GM19023 (cell line): ENCODE data around the gene SMTNL2.
"Not testable (repeated sequence)": the region's sequence is repeated elsewhere in the genome, so short reads cannot be mapped to it uniquely, and the experiment has no call there.

Source experiments
- ATAC-seq: cut with Tn5 transposase; IDR thresholded peaks from one replicate; pipeline ENCODE4 v1.9.1; 2021; ENCODE audit warnings: mild to moderate bottlenecking, moderate library complexity; ENCODE audit not compliant: unreplicated experiment

SMTNL2 gene

DNA sequence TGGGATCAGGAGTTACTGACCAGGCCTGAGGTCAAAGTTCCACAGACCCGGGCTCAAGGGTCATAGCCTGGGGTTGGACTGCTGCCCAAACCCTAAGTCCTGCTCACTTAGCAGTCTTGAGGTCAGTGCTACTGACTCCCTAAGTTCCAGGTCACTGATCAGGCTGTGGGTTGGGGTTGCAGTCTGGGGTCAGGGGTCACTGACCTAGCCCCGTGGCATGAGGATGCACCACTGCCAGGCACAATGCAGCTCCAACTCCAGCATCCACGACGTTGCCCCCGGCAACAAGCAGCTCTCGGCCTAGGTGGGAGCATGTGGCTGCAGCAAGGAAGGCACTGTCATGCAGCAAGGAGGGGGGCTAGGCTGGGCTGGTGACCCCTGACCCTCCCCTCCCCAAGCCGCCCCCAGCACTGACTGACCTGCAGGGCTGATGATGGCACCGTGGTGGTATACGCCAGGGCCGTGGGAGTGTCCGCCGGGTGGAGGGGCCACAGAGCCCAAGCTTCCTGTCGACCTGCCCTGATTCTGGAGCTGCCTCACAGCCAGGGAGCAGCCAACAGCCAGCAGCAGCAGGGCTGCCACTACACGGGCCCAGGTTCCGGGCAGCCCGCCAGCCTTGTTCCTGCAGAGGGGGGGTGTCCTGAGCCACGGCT lies 25.1 kb upstream of the SMTNL2 start:
- no peak for ATAC-seq

DNA sequence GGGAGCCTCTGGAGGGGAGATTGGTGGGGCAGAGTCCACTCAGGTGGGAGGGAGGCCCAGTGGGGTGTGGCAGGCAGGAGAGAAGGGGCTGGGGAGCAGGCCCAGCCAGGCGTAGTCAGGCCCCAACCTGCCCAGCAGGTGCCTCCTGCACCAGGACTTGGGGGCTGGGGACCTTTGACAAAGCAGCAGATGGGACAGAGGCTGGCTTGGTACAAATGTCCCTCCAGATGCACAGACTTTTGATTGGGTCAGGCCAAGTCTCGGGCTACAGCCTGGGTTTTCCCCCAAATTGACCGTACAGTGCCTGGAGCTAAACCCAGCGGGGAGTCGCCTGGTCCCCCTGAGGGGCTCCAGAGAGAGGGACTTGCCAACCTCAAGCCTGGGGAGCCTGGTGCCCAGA lies 24.4 kb upstream of the SMTNL2 start:
- no peak for ATAC-seq

DNA sequence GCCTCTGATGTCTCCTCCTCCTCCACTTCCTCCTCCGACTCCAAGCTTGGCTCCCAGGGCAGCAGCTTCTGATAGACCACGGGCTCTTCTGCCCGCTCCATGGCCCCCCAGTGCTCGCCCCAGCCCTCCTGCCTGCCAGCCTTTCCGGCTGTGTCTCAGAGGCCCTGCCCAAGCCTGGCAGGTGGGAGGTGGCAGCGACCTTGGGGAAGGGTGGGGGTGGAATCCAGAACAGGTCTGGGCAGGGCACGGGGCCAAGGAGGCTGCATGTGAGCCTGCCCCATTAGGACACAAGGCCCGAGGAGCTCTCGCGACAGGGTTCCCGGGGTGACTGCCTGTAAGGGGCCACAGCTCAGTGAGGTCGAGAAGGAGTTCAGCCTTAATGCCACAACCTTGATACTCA lies 23.9 kb upstream of the SMTNL2 start, which contains the start of gene GGT6:
TSS of gene GGT6 (minus strand) at position 157 of the 400 bp plus-strand sequence. CDS start at position 101, 56 bp downstream.
- ATAC-seq = no peak

DNA sequence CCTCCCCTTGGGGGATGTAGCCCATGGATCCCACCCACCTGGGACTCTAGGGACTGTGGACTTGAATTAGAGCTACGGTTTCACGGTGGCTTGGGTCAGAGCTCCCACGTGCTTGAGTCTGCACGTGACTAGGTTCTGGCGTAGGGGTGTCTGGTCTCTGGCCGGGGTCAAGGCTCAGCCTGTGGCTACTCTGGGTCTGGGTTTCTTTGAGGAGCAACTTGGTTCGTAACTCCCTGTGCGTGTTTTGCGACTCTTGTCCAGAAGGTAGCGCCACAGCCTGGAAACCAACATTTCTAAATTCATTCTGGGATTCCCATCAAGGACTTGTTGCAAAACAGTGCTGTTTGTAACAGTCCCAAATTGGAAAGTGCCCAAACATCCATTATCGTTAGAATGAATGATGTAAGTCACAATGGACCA lies 23.5 kb upstream of the SMTNL2 start:
- no peak for ATAC-seq

DNA sequence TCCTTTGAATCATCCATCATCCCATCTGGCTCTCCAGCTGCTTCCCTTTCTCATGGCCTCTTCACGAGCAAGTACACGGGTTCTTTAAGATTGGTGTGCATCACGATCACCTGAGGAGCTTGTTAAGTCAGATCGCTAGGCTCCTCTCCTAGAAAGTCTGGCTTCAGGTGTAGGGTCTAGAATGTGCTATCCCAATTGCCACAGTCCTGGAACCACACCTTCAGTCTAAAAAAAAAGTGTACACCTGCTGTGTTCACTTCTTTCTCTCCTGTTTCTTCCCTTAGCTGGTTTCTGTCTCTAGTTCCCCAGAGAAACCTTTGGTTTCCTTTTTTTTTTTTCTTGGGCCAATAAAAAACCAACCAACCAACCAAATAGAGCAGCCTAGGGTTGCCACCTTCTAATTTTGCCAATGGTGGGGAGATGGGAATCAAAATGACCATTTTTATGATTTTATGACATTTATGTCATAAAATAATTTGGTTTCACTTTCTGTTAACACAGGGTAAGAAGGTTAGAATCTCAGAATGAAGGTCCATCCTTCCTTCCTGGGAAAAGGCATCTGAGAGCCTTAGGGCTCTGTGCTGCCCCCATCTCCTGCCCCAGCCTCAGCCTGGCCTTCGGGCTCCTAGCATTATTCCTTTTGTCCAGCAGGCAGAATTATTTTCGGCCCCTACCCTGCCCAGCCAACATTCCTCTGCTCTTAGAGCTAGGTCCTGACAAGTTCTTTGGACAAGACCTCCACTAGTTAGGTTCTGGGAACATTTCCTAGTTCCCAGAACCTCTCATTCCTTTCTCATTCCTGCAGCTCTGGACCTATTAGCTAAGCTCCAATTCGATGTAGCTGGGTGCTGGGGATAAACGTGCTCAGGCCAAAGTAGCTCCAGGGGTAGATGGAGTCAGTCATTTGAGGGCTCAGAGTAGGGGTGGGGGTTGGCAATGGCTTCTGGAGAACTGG lies 22.0 kb upstream of the SMTNL2 start:
- no peak for ATAC-seq

DNA sequence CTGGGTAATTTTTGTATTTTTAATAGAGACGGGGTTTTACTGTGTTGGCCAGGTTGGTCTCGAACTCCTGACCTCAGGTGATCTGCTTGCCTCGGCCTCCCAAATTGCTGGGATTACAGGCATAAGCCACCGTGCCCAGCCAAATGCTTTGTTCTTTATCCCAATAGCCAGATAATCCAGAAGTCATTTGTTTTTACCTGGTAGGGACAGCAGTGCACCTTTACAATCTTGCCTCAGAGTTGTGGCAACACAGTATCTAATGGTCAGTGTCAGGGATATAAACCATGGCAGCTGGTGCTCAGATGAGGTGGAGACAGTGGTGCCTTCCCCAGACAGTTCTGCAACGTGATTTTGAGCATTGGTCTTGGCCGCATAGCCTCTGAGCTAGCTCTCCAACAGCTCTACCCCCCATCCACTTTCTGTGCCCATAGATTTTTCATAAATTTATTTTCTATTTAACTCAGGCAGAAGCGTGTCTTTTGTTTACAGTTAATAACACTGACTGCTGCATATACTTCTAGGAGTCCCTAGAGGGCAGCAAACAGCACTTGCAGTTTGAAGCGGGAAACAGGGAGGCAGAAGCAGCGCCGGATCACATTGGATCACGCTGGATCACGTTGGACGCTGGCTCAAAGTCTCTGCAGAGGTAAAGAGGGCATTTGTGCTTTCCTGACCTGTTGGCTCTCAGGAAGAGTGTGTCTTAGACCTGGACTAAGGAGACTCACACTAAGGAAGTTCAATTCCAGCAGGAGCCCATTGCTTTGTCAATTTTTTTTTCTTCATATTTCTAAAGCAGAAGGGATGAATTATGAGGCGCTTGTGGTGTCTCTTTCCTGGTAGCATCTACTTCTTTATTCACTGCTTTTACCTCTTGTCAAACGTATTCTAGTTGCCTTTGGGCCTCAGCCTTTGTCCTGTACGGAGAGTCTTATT lies 18.9 kb upstream of the SMTNL2 start:
- ATAC-seq = no peak

DNA sequence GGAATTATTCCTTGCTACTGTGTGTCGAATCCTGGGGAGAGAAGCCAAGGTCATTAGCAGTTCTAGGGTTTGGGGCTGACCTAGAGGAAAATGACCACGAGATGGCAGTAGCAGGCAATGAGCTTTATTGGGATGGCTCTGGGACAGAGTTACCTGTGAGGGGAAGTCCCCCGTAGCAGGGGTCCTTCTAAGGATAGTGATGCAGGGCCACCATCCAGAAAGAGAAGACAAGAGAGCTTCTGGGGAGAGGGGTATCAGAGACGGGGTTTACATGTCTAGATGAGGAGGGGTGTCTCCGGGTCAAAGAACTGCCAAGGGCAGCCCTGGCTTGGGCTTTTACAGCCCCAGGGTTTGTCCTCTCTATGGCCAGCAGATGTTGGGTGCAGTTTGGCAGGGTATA lies 17.5 kb upstream of the SMTNL2 start:
- no peak for ATAC-seq

DNA sequence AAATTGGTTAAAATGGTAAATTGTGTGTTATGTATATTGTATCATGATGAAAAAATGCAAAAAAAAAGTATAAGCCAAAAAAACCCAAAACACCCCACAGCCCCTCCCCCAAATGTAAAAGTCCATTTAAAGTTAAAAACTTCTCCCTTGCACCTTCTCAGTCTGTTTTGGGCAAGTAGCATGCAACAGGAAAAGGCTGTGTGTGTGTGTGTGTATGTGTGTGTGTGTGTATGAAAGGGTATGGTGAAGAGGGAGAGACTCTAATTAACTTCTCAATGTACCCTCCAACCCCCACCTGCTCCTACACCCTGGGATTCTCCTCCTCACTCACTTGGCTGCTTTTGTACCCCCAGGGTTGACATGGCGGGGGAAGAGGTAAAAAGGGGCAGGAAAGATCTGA lies 14.7 kb upstream of the SMTNL2 start:
- ATAC-seq = no peak

DNA sequence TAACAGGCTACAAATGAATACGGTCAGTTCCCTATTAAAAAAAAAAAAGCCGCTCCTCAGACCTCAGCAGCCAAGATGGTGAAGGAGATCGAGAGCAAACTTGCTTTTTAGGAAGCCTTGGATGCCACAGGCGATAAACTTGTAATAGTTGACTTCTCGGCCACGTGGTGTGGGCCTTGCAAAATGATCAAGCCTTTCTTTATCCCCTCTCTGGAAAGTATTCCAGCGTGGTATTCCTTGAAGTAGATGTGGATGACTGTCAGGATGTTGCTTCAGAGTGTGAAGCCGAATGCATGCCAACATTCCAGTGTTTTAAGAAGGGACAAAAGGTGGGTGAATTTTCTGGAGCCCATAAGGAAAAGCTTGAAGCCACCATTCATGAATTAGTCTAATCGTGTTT lies 12.2 kb upstream of the SMTNL2 start:
- ATAC-seq = no peak

DNA sequence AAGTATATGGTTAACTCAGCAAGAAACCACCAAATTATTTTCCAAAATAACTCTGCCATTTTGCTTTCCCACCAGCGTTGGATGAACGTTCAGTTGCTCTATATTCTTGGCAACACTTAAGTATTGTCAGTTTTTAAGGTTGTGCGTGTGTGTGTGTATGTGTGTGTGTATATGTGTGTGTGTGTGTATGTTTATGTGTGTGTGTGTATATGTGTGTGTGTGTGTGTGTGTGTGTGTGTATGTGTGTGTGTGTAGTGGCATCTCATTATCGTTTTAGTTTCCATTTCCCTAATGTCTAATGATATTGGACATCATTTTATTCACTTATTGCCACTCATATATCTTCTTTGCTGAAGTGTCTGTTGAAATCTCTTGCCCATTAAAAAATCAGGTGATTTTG lies 11.2 kb upstream of the SMTNL2 start:
- ATAC-seq = no peak

DNA sequence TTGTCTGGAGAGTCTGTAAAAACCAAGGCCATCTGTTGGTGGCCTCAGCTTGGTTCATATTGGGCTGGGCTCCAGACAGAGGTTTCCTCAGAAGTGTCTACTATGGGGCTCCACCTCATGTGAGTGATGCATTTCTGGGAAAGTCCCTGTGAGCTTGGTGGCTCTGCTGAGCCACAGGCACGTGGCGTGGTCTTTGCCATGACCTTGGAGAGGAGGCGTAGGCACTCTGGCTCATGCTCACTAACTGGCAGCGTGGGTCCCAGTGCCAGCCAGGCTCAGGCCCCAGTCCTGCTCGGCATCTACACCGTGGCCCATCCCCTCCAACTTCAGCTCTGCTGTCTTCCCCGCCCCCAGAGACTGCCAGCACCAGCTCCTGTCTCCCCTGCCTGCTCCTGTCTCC lies 10.7 kb upstream of the SMTNL2 start:
- ATAC-seq = no peak

DNA sequence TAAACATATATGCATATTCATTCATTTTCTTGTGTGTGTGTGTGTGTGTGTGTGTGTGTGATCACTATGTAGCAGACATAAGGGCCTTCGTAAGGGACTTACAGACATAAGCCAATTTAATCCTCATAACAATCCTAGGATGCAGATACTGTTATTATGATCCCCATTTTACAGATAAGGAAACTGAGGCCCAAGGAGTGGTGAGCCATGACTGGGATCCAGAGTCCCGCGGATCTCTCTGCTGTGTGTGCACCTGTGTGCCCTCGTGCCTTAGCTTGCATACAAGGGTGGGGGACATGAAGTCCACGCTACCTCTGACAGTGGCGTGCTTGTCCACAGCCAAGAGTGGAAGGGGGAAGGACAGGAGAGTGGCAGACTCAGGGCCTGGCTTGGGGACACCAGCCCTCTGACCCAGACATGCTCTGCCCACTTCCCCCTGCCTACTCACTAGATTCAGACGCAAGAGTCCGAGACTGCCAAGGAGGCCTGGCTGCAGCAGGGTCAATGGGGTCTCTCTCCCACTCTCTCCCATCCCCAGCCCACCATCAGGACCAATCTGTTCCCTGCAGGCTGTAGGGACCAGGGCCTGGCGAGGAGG lies 9.8 kb upstream of the SMTNL2 start:
- no peak for ATAC-seq

DNA sequence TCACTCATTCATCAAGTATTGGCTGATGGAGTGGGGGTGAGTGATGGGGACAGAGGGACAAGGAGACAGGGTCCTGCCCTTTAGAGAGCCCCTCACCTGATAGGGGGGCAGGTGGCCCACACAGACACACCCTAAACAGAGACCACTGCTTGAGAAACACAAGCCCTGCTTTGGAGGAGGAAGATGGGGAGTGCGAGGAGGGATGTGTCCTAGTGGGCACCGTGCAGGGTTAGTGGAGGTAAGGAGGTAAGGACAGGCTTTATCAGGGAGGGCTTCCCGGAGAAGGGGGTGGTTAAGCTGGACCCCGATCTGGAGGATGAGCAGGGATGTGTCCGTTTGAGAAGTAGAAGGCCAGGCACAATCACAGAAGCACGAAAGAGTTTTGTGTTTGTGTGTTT lies 8.2 kb upstream of the SMTNL2 start:
- ATAC-seq = no peak

DNA sequence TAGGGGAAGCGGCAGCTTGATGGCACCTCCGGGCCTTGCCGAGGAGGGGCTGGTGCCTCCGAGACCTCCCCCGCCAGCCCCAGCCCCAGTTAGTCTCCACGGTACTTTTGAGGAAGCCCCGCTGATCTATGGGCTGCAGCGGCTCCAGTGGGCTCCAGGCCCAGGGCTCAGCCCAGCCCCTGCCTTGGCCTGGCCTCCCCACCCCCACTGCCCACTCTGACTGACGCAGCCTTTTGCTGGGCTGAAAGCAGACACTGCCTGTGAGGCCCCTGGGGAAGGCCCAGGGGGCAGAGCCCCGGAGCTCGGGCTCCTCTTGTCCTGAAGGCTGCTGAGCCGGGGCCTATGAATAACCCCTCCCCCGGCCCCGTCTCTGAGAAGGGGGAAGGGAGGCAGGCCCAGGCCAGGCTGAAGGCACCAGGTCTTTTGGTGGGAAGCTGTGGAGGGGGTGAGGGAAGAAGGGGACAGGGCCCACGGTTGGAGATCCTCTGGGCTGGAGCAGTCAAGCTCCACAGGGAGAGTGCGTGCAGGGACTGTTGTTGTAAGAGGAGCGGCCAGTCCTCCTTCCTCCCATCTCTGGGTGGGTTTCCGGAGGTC lies 7.5 kb upstream of the SMTNL2 start:
- no peak for ATAC-seq

DNA sequence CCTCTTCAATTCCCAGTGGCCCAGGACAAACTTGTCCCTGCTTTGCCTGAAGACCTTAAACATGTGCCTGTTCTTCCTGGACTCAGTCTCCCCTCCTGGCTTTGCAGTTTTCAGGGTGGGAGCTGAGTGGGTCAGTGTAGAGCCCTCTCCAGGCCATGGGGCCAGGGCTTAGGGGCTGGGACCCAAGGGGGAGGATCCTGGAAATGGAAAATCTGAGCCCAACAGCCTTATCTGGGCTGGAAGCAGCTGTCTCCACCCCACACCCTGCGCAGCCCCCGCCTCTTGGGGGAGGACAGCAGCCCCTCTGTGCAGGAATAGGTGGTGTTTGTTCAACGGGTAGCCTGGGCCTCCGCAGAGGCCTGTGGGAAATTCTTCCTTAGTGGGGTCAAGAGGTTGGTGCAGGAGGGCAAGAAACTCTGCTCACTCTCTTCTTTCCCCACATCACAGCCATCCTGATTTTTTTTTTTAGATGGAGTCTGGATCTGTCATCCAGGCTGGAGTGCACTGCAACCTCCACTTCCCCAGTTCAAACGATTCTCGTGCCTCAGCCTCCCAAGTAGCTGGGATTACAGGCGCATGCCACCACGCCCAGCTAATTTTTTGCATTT lies 6.8 kb upstream of the SMTNL2 start:
- ATAC-seq = no peak

DNA sequence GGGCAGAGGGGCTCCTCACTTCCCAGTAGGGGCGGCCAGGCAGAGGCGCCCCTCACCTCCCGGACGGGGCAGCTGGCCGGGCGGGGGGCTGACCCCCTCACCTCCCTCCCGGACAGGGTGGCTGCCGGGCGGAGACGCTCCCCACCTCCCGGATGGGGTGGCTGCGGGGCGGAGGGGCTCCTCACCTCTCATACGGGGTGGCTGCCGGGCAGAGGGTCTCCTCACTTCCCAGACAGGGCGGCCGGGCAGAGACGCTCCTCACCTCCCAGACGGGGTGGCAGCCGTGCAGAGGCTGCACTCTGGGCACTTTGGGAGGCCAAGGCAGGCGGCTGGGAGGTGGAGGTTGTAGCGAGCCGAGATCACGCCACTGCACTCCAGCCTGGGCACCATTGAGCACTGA lies 6.0 kb upstream of the SMTNL2 start:
- ATAC-seq = not testable (repeated sequence)

DNA sequence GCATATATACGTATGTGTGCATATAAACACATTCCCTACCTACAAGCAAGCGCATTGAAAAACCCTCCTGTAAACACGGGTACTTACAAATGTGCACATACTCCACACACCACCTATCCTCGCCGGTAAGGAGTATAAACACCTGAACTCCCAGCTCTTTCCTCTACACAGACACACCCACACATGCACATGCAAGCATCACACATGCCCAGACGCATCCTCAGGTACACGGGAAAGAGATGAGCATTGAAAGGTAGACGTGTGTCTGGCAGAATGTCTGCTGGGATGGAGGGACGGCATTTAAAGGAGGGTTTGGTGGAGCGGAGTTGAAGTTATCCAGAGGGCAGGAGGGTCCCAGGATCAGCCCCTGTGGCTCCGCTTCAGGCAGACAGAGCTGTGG lies 4.7 kb upstream of the SMTNL2 start:
- ATAC-seq = no peak

DNA sequence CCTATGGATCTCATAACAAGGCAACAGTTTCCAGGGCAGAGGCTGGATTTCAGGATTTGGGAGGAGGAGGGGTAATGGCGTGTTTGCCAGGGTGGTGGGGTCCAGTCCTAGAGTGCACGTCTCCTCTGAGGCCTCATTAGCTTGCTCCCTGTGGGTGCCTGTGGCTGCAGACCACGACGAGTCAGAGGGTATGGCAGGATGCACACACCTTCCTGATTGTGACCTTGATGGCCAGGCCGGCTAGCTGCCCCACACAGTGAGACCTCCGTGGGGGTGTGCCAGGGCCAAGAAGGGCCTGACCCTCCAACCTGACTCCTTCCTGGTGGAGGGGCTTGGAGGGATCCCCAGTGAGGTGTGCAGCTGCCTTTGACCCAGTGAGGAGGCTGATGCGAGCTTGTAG lies 4.0 kb upstream of the SMTNL2 start:
- no peak for ATAC-seq

DNA sequence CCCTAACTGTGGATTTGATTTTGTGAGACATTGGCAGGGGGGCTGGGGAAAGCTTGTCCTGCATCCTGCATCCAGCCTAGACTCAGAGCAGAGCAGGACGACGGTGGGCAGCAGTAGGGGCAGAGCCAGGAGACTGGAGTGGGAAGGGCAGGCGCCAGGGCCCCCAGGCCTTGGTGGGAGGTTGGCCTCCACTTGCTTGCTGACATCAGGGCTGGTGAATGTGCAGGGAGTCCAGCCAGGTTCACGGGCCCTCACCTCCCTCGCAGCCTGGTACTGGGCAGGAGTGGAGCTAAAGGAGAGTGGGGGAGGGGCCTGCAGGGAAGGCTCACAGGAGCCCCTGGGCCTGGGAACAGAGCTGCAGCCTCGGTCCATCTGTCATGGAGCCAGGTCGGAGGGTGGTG lies 2.2 kb upstream of the SMTNL2 start:
- no peak for ATAC-seq

DNA sequence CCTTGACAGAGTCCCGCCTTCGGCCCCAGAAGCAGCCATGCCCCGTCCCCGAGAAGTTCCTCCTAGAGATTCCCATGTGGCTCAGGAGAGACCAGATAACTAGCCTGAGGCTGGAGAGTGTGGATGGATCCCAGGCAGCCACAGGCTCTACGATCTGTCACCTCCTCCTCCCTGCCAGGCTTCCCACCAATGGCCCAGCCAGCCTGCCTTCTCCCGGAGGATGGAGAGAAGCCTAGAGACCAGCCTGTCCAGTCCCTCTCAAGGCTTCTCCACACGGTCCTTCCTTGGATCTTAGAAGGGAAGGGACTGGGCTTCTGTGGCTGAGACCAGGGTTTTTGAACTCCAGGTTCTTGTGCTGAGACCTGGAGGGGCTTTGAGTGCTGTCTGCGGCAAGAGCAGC lies 1.6 kb upstream of the SMTNL2 start:
- no peak for ATAC-seq
